ENCODE results near the gene GBA2.

DNA sequence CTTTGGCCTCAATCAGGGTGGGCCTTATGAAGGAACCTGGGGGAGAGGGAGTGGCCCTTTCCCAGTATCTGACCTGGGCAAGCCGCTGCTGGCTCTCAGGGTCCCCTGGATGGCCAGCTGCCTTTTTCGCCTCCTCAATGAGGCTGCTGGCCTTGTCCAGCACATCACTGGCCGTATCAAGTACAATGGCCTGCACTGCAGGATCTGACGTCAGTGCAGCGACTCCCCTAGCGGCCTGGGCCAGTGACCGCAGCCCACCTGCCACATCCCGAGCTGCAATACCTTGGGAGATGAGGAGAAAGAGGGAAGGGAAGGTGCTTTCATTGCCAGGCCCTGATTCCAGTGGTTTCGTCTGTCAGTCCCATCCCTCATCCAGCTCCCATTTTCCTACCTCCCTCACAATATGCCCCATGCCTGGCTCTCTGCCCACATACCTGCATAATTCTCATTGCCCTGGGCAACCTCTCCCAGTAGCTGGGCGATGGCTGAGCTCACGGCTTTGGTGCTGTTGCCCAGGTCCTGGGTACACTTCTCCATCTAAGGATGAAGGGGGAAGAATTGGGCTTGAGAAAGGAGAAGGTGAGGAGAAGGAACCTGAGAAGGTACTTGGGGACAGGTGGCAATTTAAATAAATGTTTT, 36.1 kb downstream of the GBA2 start:
- TF ChIP-seq, protein P1, sequence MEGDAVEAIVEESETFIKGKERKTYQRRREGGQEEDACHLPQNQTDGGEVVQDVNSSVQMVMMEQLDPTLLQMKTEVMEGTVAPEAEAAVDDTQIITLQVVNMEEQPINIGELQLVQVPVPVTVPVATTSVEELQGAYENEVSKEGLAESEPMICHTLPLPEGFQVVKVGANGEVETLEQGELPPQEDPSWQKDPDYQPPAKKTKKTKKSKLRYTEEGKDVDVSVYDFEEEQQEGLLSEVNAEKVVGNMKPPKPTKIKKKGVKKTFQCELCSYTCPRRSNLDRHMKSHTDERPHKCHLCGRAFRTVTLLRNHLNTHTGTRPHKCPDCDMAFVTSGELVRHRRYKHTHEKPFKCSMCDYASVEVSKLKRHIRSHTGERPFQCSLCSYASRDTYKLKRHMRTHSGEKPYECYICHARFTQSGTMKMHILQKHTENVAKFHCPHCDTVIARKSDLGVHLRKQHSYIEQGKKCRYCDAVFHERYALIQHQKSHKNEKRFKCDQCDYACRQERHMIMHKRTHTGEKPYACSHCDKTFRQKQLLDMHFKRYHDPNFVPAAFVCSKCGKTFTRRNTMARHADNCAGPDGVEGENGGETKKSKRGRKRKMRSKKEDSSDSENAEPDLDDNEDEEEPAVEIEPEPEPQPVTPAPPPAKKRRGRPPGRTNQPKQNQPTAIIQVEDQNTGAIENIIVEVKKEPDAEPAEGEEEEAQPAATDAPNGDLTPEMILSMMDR (IDR thresholded peaks at IDR 0.05), result no peak
- no peak for TF ChIP-seq POLR2A (IDR thresholded peaks at IDR 0.05)

Data from heart left ventricle (tissue), 13 donors.